Head of caudate nucleus (tissue), 42 donors: ENCODE data around the gene APOD.
"Not testable (repeated sequence)": the region's sequence is repeated elsewhere in the genome, so short reads cannot be mapped to it uniquely, and the experiment has no call there.

Experiments used
- DNase-seq, 42 donors: peaks; one replicate each; pipeline versions ENCODE4 v3.0.0 to v3.0.0-alpha.2; 2020 to 2021; ENCODE audit warnings: mixed read lengths in 7 of 42
- intact Hi-C: fragments of 100-400 bp; cut with DNase I; formaldehyde crosslinking; loops from one replicate; pipeline ENCODE4 v1.15.0; 2022

The APOD gene

GRCh38 chr3:195583831-195584542 lies at the start of gene APOD:
TSS of gene APOD (minus strand) at chr3:195583940. CDS start at chr3:195579461, 4,479 bp downstream.
- peak; percentile 61 to 91 (median 84) for DNase-seq
- intact Hi-C loops = no loop called here

GRCh38 chr3:195633351-195633750 lies 49.6 kb upstream of the APOD start:
- DNase-seq, intact Hi-C loops: not testable (repeated sequence)

GRCh38 chr3:195632501-195633185 lies 48.9 kb upstream of the APOD start:
- peak in 2 of 42 donors; percentile 13 to 14 for DNase-seq
- intact Hi-C loops = not testable (repeated sequence)

- DNase-seq, intact Hi-C loops: not testable (repeated sequence)
These were observed 48.3 kb upstream of the APOD start for GRCh38 chr3:195632046-195632445.

GRCh38 chr3:195630938-195631495 lies 47.3 kb upstream of the APOD start:
- DNase-seq, intact Hi-C loops: not testable (repeated sequence)

GRCh38 chr3:195630086-195630917 lies 46.6 kb upstream of the APOD start:
- DNase-seq, intact Hi-C loops: not testable (repeated sequence)

- DNase-seq = not testable (repeated sequence)
These were observed 45.9 kb upstream of the APOD start for GRCh38 chr3:195629682-195630081.

GRCh38 chr3:195628386-195628920 lies 44.7 kb upstream of the APOD start:
- DNase-seq, intact Hi-C loops: not testable (repeated sequence)

More at GRCh38 chr3:195629682-195630081, 45.9 kb upstream of the APOD start:
- intact Hi-C loops = not testable (repeated sequence)

GRCh38 chr3:195627515-195628385 lies 44.0 kb upstream of the APOD start:
- intact Hi-C loops = not testable (repeated sequence)

GRCh38 chr3:195624603-195625560 lies 41.1 kb upstream of the APOD start:
- intact Hi-C loops = not testable (repeated sequence)
- peak in 8 of 42 donors; percentile 18 to 53 (median 29) for DNase-seq

More at GRCh38 chr3:195627515-195628385, 44.0 kb upstream of the APOD start:
- DNase-seq = peak in 1 of 42 donors; percentile 35

- DNase-seq, intact Hi-C loops: not testable (repeated sequence)
These were observed 40.4 kb upstream of the APOD start for GRCh38 chr3:195624171-195624570.

GRCh38 chr3:195623217-195623965 lies 39.7 kb upstream of the APOD start:
- DNase-seq, intact Hi-C loops: not testable (repeated sequence)

GRCh38 chr3:195622523-195623170 lies 38.9 kb upstream of the APOD start:
- intact Hi-C loops = not testable (repeated sequence)
- DNase-seq = peak in 1 of 42 donors; percentile 26

- intact Hi-C loops = not testable (repeated sequence)
- peak in 1 of 42 donors; percentile 8 for DNase-seq
These were observed 38.3 kb upstream of the APOD start for GRCh38 chr3:195622012-195622411.

- intact Hi-C loops = not testable (repeated sequence)
These were observed 37.4 kb upstream of the APOD start for GRCh38 chr3:195621095-195621494.

More at GRCh38 chr3:195621095-195621494, 37.4 kb upstream of the APOD start:
- peak in 1 of 42 donors; percentile 40 for DNase-seq
